ENCODE results near the gene DEK. TPM values are rescaled to one million over a fixed set of nuclear protein-coding genes. Genes with fewer than 3 reads are reported as not detected.

DEK gene
- total and polyA plus RNA-seq, 2 of the 13 experiments (the other 11 are each of a cell fraction or from before 2014, with no cell fraction given) = 53.2 to 276 TPM

DNA sequence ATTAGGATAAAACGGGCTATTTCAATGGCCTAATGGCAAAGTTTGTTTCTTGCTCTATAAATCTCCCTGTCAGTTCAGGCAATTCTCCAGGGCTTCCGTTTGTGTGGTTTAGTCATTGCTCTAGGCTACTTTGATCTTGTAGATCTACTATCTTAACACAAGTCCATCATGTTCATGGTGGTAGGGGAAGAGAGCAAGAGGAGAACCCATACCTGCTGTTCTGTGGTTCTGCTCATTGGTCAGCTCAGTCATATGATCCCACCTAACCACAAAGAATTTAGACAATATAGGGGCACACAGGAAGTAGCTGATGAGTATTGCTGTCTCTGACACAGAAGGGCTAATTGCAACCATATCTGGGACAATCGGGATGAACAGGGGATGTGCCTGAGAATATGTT, 4.9 kb upstream of the DEK start (continued):
- TF ChIP-seq FOXP1 (IDR thresholded peaks at IDR 0.05) = no peak
- TF ChIP-seq FOXP1 (CRISPR knock-in tag; IDR thresholded peaks at IDR 0.05) = 0 out of 2 replicates have a peak, but pooled peaks have one; percentile 5
- TF ChIP-seq, protein P1, sequence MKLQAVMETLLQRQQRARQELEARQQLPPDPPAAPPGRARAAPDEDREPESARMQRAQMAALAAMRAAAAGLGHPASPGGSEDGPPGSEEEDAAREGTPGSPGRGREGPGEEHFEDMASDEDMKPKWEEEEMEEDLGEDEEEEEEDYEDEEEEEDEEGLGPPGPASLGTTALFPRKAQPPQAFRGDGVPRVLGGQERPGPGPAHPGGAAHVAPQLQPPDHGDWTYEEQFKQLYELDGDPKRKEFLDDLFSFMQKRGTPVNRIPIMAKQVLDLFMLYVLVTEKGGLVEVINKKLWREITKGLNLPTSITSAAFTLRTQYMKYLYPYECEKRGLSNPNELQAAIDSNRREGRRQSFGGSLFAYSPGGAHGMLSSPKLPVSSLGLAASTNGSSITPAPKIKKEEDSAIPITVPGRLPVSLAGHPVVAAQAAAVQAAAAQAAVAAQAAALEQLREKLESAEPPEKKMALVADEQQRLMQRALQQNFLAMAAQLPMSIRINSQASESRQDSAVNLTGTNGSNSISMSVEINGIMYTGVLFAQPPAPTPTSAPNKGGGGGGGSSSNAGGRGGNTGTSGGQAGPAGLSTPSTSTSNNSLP (IDR thresholded peaks at IDR 0.05; ENCODE audit: low read depth, low read length) = peak; percentile 49
- no peak for TF ChIP-seq ZNF569 (CRISPR knock-in tag; IDR thresholded peaks at IDR 0.05; ENCODE audit: borderline replicate concordance)
- TF ChIP-seq, protein P2, sequence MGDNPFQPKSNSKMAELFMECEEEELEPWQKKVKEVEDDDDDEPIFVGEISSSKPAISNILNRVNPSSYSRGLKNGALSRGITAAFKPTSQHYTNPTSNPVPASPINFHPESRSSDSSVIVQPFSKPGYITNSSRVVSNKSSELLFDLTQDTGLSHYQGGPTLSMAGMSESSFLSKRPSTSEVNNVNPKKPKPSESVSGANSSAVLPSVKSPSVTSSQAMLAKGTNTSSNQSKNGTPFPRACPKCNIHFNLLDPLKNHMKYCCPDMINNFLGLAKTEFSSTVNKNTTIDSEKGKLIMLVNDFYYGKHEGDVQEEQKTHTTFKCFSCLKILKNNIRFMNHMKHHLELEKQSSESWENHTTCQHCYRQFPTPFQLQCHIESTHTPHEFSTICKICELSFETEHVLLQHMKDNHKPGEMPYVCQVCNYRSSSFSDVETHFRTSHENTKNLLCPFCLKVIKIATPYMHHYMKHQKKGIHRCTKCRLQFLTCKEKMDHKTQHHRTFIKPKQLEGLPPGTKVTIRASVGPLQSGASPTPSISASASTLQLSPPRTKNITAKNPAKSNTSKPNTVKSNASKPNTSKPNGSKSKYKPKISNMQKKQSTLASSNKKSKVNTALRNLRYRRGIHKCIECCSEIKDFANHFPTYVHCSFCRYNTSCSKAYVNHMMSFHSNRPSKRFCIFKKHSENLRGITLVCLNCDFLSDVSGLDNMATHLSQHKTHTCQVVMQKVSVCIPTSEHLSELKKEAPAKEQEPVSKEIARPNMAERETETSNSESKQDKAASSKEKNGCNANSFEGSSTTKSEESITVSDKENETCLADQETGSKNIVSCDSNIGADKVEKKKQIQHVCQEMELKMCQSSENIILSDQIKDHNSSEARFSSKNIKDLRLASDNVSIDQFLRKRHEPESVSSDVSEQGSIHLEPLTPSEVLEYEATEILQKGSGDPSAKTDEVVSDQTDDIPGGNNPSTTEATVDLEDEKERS (CRISPR knock-in tag; IDR thresholded peaks at IDR 0.05) = 0 out of 2 replicates have a peak, but pooled peaks have one; percentile 37
- TF ChIP-seq ZNF644 (CRISPR knock-in tag; IDR thresholded peaks at IDR 0.05; ENCODE audit: low read depth) = 0 out of 2 replicates have a peak, but pooled peaks have one; percentile 42
- TF ChIP-seq, protein P3, sequence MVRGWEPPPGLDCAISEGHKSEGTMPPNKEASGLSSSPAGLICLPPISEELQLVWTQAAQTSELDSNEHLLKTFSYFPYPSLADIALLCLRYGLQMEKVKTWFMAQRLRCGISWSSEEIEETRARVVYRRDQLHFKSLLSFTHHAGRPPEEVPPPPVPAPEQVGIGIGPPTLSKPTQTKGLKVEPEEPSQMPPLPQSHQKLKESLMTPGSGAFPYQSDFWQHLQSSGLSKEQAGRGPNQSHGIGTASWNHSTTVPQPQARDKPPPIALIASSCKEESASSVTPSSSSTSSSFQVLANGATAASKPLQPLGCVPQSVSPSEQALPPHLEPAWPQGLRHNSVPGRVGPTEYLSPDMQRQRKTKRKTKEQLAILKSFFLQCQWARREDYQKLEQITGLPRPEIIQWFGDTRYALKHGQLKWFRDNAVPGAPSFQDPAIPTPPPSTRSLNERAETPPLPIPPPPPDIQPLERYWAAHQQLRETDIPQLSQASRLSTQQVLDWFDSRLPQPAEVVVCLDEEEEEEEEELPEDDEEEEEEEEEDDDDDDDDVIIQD (CRISPR knock-in tag; IDR thresholded peaks at IDR 0.05; ENCODE audit: low read depth) = 0 out of 2 replicates have a peak, but pooled peaks have one; percentile 12
